Measurements from ENCODE around the gene C11orf86.

Gene C11orf86

GRCh38 chr11:67024966-67025365 is 49.9 kb downstream of the C11orf86 start:
- no peak for DNase-seq (ENCODE audit: low read depth in 1 of 2, low spot score in 1 of 2)
- in situ Hi-C loops (cut with HindIII; ENCODE audit: low pct_unique_long_range_greater_than_20kb, low sequenced_read_pairs) = no loop called here
- TF ChIP-seq JUND (IDR thresholded peaks at IDR 0.05; ENCODE audit: low read depth) = no peak

- in situ Hi-C loops (cut with HindIII; ENCODE audit: low pct_unique_long_range_greater_than_20kb, low sequenced_read_pairs) = no loop called here
- DNase-seq (ENCODE audit: low read depth in 1 of 2, low spot score in 1 of 2) = no peak
- no peak for TF ChIP-seq JUND (IDR thresholded peaks at IDR 0.05; ENCODE audit: low read depth)
Observed at GRCh38 chr11:67025750-67026149, 50.6 kb downstream of the C11orf86 start.

Data from T47D (cell line).